ENCODE data around the gene CLPX.

- TF ChIP-seq CTCF (IDR thresholded peaks at IDR 0.05), result no peak
- TF ChIP-seq POLR2A (IDR thresholded peaks at IDR 0.05), result no peak
These were observed 22.2 kb upstream of the CLPX start for GRCh38 chr15:65207280-65207840.
